Measurements from ENCODE around the gene MACROD2.

MACROD2 gene

DNA sequence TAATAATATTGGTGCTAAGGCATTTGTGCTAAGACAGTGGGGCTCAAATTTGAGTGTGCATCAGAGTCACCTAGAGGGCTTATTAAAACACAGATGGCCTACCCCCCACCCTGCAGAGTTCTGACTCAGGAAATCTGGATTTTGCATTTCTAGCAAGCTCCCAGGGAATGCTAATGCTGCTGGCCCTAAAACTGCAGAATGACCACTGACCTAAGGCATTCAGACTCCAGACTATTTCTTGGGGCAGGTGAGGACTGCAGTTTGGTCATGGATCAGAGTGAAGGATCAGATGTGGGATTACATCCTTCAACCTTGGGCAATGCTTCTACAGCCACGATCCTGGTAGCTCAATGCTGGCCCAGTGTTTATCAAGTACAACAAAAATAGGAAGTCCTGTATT, 952.2 kb downstream of the MACROD2 start:
- Mint-ChIP-seq H3K27me3 (ENCODE audit: low read depth) (no peaks in the 10 kb centered on the region), H3K27ac (no peak overlapping the region), H3K36me3 (ENCODE audit: low read depth) (no peaks in the 10 kb centered on the region), H3K4me1 (ENCODE audit: low read depth) (no peaks in the 10 kb centered on the region), H3K4me3 (no peak overlapping the region), H3K9me3 (peaks cover 12% of the 10 kb centered on the region)

DNA sequence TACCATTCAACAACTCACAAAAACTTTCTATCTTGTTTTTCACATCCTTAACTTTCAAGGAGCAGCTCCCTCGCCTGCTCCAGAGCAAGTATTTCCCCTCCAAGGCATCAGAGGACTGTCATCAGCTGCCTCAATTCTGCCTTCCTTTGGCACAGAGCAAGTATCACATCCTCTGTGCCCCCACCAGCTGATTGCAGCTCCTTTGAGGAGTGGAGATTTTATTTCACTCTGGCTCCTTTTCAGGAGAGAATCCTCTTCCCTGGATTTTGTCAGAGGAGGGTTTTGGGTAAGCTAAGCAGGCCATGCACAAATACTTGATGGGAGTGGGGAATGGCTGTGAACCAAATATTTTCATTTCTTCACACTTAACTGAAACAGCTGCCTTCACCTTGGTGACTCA, 952.6 kb downstream of the MACROD2 start:
- H3K27ac Mint-ChIP-seq: no peak overlapping the region
- H3K4me3 Mint-ChIP-seq: no peak overlapping the region
- no peaks in the 10 kb centered on the region for H3K27me3 Mint-ChIP-seq (ENCODE audit: low read depth)
- H3K9me3 Mint-ChIP-seq: peaks cover 12% of the 10 kb centered on the region
- no peaks in the 10 kb centered on the region for H3K36me3 Mint-ChIP-seq (ENCODE audit: low read depth)
- H3K4me1 Mint-ChIP-seq (ENCODE audit: low read depth): no peaks in the 10 kb centered on the region

DNA sequence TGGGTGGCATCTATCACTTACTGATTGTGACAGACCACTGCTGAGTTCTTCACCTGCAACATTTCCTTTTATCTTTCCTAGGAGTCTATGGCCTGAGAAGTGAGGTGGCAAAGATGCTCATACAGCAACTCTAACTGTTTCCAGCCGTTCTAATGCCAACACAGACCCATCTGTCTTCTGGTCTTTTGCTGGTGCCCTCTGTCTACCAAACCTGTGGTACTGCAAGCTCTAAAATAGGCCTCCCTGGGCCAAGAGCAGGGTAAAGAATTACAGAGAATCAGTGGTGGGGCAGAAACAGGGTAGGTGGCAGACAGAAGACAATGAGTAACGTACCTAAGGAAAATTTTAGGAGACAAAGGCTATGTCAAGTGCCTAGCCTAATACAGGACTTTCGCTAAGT, 953.1 kb downstream of the MACROD2 start:
- no peaks in the 10 kb centered on the region for H3K27me3 Mint-ChIP-seq (ENCODE audit: low read depth)
- H3K36me3 Mint-ChIP-seq (ENCODE audit: low read depth): no peaks in the 10 kb centered on the region
- H3K9me3 Mint-ChIP-seq: peaks cover 12% of the 10 kb centered on the region
- H3K27ac Mint-ChIP-seq: no peak overlapping the region
- H3K4me3 Mint-ChIP-seq: no peak overlapping the region
- no peaks in the 10 kb centered on the region for H3K4me1 Mint-ChIP-seq (ENCODE audit: low read depth)

DNA sequence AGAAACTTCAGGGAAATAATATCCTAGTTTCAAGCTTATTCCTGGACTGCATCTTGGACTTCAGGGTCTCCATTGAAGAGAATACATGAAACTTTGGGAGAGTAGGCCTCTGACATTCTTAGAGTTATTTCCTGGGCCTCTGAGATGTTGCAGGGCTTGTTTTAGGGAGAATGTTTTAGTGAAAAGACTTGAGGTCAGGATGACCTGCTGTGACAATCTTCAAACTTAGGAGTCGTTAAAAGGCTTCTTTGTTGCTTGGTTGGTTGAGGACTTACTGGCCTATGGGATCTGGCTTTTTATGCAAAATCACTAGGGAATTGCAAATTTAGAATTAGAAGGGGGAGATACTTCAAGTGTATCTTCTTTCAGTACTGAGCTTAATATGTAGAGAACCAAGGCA, 955.3 kb downstream of the MACROD2 start:
- H3K4me1 Mint-ChIP-seq (ENCODE audit: low read depth): no peaks in the 10 kb centered on the region
- no peak overlapping the region for H3K27ac Mint-ChIP-seq
- H3K27me3 Mint-ChIP-seq (ENCODE audit: low read depth): no peaks in the 10 kb centered on the region
- no peak overlapping the region for H3K4me3 Mint-ChIP-seq
- peaks cover 7% of the 10 kb centered on the region for H3K9me3 Mint-ChIP-seq
- H3K36me3 Mint-ChIP-seq (ENCODE audit: low read depth): no peaks in the 10 kb centered on the region

DNA sequence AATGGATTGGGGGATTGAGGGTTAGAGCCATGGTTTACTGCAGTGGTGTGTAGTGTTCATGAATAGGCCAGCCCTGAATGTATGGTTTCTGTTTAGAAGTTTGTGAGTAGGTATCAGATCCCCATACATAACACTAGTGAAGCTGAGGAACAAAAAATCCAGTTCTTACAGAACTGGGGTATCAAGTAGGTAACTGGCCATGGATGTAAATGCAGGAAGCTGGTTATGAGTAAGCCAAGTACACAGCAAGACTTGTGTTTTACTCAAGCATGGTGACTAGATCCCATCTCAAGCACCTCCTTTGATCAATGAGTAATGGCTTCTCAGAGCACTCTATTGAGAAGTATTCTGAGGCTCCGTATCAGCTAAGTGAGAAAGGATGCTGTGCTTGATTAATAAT, 955.8 kb downstream of the MACROD2 start:
- H3K36me3 Mint-ChIP-seq (ENCODE audit: low read depth): no peaks in the 10 kb centered on the region
- no peaks in the 10 kb centered on the region for H3K4me1 Mint-ChIP-seq (ENCODE audit: low read depth)
- H3K27me3 Mint-ChIP-seq (ENCODE audit: low read depth): no peaks in the 10 kb centered on the region
- peaks cover 7% of the 10 kb centered on the region for H3K9me3 Mint-ChIP-seq
- H3K27ac Mint-ChIP-seq: no peak overlapping the region
- H3K4me3 Mint-ChIP-seq: no peak overlapping the region

DNA sequence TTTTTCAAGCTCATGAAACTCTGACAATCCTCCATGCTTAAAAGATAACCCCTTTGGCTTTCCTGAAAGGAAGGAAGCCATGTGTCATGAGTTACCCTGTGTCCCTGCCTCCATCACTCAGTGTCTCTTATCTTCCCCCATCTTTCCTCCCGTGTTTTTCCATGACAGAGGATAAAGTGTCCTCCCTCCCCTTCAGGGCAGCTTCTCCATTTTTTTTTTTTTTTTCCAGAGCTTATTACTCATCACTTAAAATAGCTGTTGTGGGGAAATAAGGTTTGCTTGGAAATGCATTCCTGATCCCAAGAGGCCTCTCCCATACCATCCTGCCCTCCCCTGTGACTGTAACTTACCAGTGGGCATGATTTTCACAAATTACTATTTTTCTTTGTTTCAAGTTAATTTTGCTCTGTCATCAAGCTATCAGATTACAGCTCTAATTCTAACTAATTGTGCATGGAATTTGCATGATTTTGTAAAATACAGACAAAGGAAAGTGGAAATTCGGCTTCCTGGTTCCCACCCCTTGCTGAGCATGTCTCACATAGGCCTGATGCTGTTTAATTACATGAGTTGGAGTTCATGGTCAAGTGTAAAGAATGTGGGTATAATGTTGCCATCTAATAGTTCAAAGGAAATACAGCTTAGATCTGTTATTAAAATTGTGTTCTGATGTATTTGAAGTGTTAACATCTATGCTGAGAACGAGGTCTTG, 956.5 kb downstream of the MACROD2 start:
- H3K27me3 Mint-ChIP-seq (ENCODE audit: low read depth): no peaks in the 10 kb centered on the region
- no peak overlapping the region for H3K27ac Mint-ChIP-seq
- no peak overlapping the region for H3K4me3 Mint-ChIP-seq
- H3K4me1 Mint-ChIP-seq (ENCODE audit: low read depth): no peaks in the 10 kb centered on the region
- H3K9me3 Mint-ChIP-seq: peaks cover 7% of the 10 kb centered on the region
- H3K36me3 Mint-ChIP-seq (ENCODE audit: low read depth): no peaks in the 10 kb centered on the region

DNA sequence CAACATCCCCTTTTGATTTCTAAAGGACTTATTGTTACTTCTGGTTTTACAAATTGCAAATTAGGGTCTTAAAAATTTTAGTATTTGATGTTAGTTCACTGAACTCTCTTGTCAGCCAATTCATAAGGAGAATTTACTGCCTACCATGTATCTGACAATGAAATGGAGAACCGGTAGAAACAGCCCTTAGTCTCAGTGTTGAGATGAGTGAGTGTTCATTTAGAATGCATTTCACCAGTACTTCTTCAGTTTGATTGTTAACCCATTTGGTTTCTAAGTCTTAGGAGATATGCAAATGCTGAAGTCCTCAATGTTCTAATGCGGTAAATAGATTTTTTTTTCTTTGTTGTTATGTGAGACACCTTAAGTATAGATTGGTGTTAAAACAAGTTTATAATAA, 958.4 kb downstream of the MACROD2 start:
- peaks cover 7% of the 10 kb centered on the region for H3K9me3 Mint-ChIP-seq
- no peak overlapping the region for H3K4me3 Mint-ChIP-seq

DNA sequence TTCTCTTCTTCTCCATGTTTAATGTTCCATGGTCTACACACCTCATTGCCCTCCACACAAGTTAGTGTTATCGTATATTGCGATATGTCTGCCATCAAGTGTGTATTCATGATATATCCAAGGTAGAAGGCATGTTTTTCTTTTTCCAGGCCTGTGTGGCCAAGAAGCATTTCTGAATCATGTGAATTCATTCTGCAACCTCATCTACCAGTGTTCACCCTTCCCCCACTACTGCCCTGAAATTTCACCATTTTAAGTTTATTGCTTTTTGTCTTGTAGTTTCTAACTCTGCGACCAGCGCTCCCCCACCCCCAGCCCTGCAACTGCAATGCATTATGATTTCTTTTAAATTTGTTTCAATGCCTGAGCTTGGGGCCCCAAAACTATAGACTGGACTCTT, 960.1 kb downstream of the MACROD2 start:
- peaks cover 10% of the 10 kb centered on the region for H3K9me3 Mint-ChIP-seq
- peak overlapping the region; percentile 27 for H3K27ac Mint-ChIP-seq
- no peak overlapping the region for H3K4me3 Mint-ChIP-seq
- no peaks in the 10 kb centered on the region for H3K4me1 Mint-ChIP-seq (ENCODE audit: low read depth)
- H3K36me3 Mint-ChIP-seq (ENCODE audit: low read depth): no peaks in the 10 kb centered on the region
- no peaks in the 10 kb centered on the region for H3K27me3 Mint-ChIP-seq (ENCODE audit: low read depth)

More for the DNA sequence above, 958.4 kb downstream of the MACROD2 start:
- Mint-ChIP-seq H3K4me1 (ENCODE audit: low read depth) (no peaks in the 10 kb centered on the region), H3K27me3 (ENCODE audit: low read depth) (no peaks in the 10 kb centered on the region), H3K36me3 (ENCODE audit: low read depth) (no peaks in the 10 kb centered on the region), H3K27ac (no peak overlapping the region)

DNA sequence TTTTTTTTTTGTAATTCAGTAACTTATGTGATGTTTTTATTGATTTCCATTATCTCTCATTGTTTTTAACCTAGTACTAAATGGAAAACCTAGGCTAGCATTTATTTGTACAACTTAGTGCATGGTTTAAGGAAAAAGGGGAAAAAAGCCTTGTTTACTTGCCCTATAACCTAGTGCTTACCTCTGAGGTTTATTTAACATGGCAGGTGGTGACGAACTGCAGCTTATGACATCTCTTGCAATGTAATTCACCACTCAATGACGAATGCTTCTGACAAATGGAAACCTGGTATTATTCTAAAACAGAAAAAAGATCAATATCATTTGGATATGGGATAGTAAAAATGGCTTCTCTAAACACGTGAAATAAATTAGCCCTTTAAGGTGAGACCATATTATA, 960.7 kb downstream of the MACROD2 start:
- Mint-ChIP-seq H3K27ac (no peak overlapping the region), H3K9me3 (peaks cover 4% of the 10 kb centered on the region), H3K4me1 (ENCODE audit: low read depth) (no peaks in the 10 kb centered on the region), H3K27me3 (ENCODE audit: low read depth) (no peaks in the 10 kb centered on the region), H3K4me3 (no peak overlapping the region), H3K36me3 (ENCODE audit: low read depth) (no peaks in the 10 kb centered on the region)

DNA sequence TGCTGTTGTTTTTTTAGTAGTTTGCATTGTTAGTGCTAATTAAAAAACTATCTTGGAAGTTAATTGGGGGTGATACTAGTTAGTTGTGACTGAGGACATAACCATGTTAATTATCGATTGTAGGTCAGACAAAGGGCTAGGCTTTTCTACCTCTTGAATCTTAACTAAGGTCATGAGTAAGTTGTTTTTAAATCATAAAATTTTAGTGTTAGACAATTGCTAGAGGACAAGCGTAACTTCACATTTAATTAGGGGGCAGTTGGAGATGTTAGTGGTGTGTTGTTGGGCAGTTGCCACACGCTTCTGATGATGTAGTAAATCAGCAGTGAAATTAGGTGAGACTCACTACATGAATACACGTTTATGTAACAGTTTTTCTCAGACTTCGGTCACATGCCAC, 961.2 kb downstream of the MACROD2 start:
- Mint-ChIP-seq H3K36me3 (ENCODE audit: low read depth) (no peaks in the 10 kb centered on the region), H3K27ac (no peak overlapping the region), H3K4me3 (no peak overlapping the region), H3K4me1 (ENCODE audit: low read depth) (no peaks in the 10 kb centered on the region), H3K27me3 (ENCODE audit: low read depth) (no peaks in the 10 kb centered on the region), H3K9me3 (peaks cover 4% of the 10 kb centered on the region)

DNA sequence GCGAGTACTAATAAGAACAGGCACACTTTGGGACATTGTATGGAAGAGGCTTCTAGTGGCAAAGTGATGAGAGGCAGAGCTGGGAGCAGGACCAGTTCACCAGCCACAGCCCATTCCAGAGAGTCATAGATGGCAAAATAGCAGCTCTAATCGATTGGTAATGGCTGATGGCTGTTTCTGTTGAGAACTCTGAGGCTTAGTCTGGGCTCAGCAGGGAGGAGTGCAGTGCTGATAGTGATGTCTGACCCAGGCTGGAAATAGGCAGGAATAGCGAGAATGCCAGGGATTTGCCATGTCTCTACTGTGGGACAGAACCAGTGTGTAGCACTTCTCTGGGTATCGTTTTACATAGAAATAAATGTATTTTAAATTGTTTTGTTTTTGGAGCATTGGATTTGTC, 962.1 kb downstream of the MACROD2 start:
- Mint-ChIP-seq H3K9me3 (peaks cover 10% of the 10 kb centered on the region), H3K36me3 (ENCODE audit: low read depth) (no peaks in the 10 kb centered on the region), H3K4me3 (no peak overlapping the region), H3K27me3 (ENCODE audit: low read depth) (no peaks in the 10 kb centered on the region), H3K4me1 (ENCODE audit: low read depth) (no peaks in the 10 kb centered on the region), H3K27ac (no peak overlapping the region)

DNA sequence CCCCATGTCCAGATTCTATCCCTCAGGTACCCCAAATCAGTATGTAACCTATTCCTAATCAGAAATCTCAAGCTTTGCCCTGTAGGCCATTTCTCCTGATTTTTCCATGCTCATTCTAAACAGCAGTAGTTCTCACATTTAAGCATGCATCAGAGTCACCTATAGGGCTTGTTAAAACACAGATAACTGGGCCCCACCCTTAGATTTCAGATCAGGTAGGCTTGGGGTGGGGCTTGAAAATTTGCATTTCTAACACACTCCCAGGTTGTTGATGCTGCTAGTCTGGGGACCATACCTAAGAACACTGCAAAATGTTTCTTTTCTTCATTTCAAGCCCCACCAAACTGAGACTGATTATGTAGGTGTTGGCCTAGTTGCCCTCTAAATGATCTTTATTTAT, 963.3 kb downstream of the MACROD2 start:
- no peak overlapping the region for H3K27ac Mint-ChIP-seq
- H3K27me3 Mint-ChIP-seq (ENCODE audit: low read depth): no peaks in the 10 kb centered on the region
- no peaks in the 10 kb centered on the region for H3K36me3 Mint-ChIP-seq (ENCODE audit: low read depth)
- no peak overlapping the region for H3K4me3 Mint-ChIP-seq
- H3K9me3 Mint-ChIP-seq: peaks cover 11% of the 10 kb centered on the region
- H3K4me1 Mint-ChIP-seq (ENCODE audit: low read depth): no peaks in the 10 kb centered on the region

DNA sequence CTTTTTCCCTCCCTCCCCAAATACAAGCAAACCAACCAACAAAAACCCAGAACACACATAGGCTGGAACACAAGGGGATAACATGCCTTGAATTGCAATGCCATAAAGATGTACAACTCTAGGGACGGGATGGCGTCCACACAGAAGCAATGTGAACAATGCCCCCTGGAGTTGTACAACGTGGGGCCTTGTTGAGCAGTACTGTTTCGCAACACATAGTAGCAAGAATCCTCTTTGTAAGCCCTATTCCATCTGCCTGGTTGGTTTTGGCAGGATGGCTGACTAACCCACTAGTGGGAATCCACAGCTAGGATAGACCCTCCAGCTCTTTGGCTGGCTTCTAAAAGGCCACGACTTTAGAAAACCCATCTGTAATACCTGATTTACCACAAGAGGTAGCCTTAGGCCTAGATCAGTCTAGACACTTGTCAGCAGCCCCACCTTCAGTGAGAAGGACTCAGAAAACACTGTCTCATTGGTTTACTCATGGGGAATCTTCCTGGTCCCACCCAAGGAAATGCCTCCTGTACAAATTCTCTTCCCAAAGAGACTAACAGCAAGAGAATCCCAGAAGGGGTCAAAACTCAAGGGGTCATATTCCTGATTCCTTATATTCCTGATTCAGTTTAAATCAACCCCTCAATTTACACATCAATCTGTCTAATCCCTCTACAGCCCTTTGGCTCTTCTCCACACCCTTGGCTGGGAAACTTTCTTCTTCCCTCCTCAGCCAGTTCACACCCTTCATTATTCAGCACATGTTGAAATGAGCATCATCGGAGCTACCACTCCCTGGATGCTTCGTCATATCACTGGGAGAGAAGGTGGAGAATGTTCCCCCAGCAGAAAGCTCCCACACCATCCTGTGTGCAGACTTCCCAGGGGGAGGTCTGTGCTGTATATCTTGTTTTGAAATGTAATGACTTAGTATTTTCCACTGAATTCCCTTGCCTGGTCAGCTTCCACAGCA, 964.5 kb downstream of the MACROD2 start:
- peaks cover 13% of the 10 kb centered on the region for H3K9me3 Mint-ChIP-seq
- no peak overlapping the region for H3K4me3 Mint-ChIP-seq
- H3K27me3 Mint-ChIP-seq (ENCODE audit: low read depth): no peaks in the 10 kb centered on the region
- H3K27ac Mint-ChIP-seq: no peak overlapping the region
- H3K36me3 Mint-ChIP-seq (ENCODE audit: low read depth): no peaks in the 10 kb centered on the region
- H3K4me1 Mint-ChIP-seq (ENCODE audit: low read depth): no peaks in the 10 kb centered on the region

DNA sequence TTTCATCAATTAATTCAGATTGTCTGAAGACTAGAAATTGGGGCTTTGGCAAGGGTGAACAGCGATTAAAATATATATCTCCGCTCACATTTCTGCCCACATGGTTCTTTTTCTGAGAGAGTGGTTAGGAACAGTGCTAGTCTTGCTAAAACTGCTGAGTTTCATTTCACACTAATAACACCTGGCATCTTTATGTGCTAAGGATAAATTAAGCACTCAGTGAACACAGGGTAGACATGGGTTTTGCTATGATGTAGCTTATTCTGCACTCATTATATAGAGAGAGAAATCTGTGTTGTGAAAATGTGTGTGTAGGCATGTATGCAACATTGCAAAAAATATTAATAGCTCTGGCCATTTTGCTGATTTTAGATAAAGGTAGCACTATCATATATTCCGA, 965.5 kb downstream of the MACROD2 start:
- Mint-ChIP-seq H3K27ac (no peak overlapping the region), H3K36me3 (ENCODE audit: low read depth) (no peaks in the 10 kb centered on the region), H3K4me3 (no peak overlapping the region), H3K9me3 (peaks cover 13% of the 10 kb centered on the region), H3K27me3 (ENCODE audit: low read depth) (no peaks in the 10 kb centered on the region), H3K4me1 (ENCODE audit: low read depth) (no peaks in the 10 kb centered on the region)

DNA sequence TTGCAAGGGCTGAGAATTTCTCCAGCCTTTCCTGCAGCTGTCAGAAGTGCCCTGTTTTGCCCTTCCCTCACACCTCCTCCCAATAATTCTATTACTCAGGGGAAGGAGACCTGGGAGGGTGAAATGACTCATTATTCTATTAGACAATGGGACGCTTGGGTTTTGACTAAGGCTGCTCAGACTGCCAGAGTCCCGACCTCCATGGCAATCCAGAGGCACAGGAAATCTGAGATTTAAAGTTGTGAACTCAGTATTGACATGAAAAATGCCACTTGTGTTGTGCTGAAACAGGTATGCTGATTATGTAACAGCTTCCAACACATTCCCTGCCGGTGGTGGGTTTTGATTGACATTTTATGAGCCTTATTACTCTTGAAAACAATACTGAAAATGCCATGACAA, 967.9 kb downstream of the MACROD2 start:
- peaks cover 13% of the 10 kb centered on the region for H3K9me3 Mint-ChIP-seq
- H3K27ac Mint-ChIP-seq: no peak overlapping the region
- H3K36me3 Mint-ChIP-seq (ENCODE audit: low read depth): no peaks in the 10 kb centered on the region
- H3K4me3 Mint-ChIP-seq: no peak overlapping the region
- no peaks in the 10 kb centered on the region for H3K27me3 Mint-ChIP-seq (ENCODE audit: low read depth)
- H3K4me1 Mint-ChIP-seq (ENCODE audit: low read depth): no peaks in the 10 kb centered on the region
